Measurements from ENCODE around the gene GSN. TPM values are rescaled to one million over a fixed set of nuclear protein-coding genes. Genes with fewer than 3 reads are reported as not detected.

GSN gene
- total RNA-seq, 1 donor from 2014 or later, result 1.5 TPM

DNA sequence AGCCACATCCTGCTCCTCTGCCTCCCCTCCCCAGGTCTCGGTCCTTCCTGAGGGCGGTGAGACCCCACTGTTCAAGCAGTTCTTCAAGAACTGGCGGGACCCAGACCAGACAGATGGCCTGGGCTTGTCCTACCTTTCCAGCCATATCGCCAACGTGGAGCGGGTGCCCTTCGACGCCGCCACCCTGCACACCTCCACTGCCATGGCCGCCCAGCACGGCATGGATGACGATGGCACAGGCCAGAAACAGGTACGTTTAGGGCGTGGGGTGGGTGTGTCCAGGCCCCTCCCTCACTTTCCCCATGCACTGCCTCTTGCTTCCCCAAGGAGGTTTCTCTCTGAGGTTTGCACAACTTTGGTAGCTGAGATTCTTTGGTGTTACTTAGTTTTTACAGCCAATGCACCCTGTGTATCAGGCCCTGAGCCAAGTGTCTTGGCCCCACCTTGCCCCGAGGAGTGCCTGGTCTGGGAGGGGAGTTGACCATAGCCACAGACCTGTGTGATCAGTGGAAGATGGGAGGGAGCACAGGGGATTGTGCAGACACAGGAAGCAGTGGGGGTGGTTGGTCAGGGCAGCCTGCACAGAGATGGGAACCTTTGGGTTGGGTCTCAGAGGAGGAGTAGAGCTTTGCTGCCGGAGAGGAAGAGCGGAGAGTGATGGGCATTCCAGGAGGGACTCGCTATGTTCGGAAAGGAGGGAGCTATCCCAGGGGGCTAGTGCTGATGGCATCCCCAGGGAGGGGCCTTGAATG, 50.8 kb downstream of the GSN start:
- peaks cover 20% of the 10 kb centered on the region for H3K4me1 Mint-ChIP-seq
- DNase-seq, result no peak
- no peak overlapping the region for H3K4me3 Mint-ChIP-seq
- intact Hi-C loops (cut with micrococcal nuclease), result no loop called here
- H3K27ac Mint-ChIP-seq, result no peak overlapping the region
- no peaks in the 10 kb centered on the region for H3K27me3 Mint-ChIP-seq
- H3K36me3 Mint-ChIP-seq (ENCODE audit: low read depth), result peaks cover 3% of the 10 kb centered on the region
- H3K9me3 Mint-ChIP-seq, result no peaks in the 10 kb centered on the region

DNA sequence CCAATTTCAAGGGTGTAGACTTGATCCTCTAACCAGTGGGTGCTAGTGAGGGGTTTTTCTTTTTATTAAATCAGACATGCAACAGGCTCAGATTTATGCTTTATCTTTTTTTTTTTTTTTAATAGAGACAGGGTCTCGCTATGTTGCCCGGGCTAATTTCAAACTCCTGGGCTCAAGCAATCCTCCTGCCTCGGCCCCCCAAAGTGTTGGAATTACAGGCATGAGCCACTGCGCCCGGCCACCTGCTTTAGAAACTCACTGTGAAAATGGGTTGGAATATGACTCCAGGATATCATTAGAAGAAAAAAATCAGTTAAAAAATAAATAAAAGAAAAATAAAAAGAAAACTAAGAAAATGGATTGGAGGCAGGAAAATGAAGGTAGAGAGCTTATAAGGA, 51.4 kb downstream of the GSN start:
- Mint-ChIP-seq H3K4me3 (no peak overlapping the region), H3K9me3 (no peaks in the 10 kb centered on the region), H3K27ac (no peak overlapping the region), H3K4me1 (peaks cover 20% of the 10 kb centered on the region), H3K36me3 (ENCODE audit: low read depth) (peaks cover 3% of the 10 kb centered on the region), H3K27me3 (no peaks in the 10 kb centered on the region)
- no peak for DNase-seq
- intact Hi-C loops (cut with micrococcal nuclease), result no loop called here

DNA sequence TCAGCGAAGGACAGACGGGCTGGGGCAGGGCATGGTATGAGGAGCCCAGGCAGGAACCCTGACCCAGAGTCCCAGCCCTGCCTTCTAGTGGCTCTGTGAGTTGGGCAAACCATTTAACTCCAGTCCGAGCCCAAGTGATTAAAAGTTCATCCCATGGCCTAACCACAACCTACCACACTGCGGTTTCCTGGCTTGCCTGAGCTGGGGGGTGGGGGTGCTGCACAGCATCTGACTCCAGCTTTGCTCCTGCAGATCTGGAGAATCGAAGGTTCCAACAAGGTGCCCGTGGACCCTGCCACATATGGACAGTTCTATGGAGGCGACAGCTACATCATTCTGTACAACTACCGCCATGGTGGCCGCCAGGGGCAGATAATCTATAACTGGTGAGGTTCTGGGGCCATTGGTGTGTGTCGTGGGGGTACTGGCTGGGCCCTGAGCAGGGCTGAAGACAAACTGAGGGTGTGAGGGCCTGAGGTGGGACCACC, 53.1 kb downstream of the GSN start:
- DNase-seq, result peak; percentile 79
- Mint-ChIP-seq H3K36me3 (ENCODE audit: low read depth) (peaks cover 3% of the 10 kb centered on the region), H3K27ac (no peak overlapping the region), H3K27me3 (no peaks in the 10 kb centered on the region), H3K9me3 (no peaks in the 10 kb centered on the region), H3K4me1 (peaks cover 24% of the 10 kb centered on the region), H3K4me3 (peak overlapping the region; percentile 49)
- intact Hi-C loops (cut with micrococcal nuclease), result loop anchor here (2.0 kb wide), 2 partner anchors 32 to 42 kb away; no protein-coding TSS in a partner anchor

DNA sequence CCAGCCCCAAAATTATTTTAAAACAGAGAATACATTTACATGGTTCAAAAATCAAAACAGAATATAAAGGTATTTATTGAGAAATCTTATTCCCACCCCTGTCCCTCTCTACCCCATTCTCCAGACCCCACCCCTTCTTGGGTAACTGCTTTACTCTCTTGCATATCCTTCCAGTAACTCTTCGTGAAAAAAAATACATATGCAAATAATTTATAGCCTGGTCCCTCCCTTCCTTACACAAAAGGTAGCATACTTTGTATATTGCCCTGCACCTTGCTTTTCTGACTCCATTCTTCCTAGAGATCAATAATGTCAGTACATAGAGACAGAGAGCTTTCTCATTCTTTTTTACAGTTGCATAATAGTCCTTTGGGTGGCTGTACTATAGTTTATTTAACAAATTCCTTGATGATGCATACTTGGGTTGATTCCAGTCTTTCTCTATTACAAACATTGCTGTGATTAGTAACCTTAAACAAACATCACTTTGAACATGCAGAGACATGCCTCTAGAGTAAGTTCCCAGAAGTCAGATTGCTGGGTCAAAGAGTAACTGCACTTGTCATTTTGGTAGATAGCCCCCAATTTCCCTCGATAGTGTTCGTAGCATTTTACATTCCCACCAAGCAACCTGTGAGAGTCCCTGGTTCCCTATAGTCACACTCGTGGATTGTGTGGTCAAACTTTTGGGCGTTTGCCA, 54.2 kb downstream of the GSN start:
- Mint-ChIP-seq H3K27me3 (no peaks in the 10 kb centered on the region), H3K27ac (no peak overlapping the region), H3K4me3 (no peak overlapping the region), H3K36me3 (ENCODE audit: low read depth) (peaks cover 3% of the 10 kb centered on the region), H3K4me1 (peaks cover 24% of the 10 kb centered on the region), H3K9me3 (no peaks in the 10 kb centered on the region)
- no peak for DNase-seq
- intact Hi-C loops (cut with micrococcal nuclease), result no loop called here

DNA sequence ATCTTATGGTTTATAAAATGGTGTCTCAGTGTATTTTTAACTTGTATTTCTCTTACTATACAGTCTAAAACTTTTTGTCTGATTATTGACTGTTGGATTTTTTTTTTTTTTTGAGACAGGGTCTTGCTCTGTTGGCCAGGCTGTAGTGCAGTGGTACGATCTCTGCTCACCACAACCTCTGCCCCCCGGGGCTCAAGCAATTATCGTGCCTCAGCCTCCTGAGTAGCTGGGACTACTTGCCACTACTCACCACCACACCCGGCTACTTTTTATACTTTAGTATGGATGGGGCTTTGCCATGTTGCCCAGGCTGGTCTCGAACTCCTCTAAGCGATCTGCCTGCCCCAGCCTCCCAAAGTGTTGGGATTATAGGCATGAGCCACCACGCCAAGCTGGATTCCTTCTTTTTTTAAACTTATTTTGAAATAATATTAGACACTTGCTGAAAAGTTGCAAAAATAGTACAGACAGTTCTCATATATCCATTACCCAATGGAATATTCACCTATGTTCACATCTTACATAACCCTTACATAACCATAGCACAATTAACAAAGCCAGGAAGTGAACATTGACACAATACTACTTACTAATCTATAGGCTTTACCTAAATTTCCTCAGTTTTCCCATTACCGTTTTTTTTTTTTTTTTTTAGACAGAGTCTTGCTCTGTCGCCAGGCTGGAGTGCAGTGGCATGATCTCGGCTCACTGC, 54.9 kb downstream of the GSN start:
- DNase-seq, result no peak
- Mint-ChIP-seq H3K4me3 (no peak overlapping the region), H3K4me1 (peaks cover 24% of the 10 kb centered on the region), H3K27ac (no peak overlapping the region), H3K36me3 (ENCODE audit: low read depth) (peaks cover 3% of the 10 kb centered on the region), H3K9me3 (no peaks in the 10 kb centered on the region), H3K27me3 (no peaks in the 10 kb centered on the region)
- intact Hi-C loops (cut with micrococcal nuclease), result no loop called here

DNA sequence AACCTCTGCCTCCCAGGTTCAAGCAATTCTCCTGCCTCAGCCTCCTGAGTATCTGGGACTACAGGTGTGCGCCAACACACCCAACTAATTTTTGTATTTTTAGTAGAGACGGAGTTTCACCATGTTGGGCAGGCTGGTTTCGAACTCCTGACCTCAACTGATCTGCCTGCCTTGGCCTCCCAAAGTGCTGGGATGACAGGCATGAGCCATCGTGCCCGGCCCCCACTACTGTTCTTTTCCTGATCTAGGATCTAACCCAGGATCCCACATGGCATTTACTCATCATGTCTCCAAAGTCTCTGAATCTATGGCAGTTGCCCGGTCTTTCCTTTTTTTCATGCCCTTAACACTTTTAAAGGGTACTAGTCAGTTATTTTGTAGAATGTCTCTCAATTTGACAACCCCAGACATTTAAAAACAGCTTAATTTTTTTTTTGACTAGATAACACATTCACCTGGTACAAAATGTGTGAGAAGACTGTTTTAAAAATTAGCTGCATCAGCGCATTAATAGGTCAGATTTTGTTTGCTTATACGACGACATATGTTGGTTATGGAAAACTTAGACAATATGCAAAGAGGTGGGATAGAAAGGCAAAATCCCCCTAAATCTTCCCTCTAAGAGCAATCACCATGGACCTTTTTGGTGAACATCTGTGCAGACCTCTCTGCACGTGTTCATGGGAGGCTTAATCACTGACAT, 55.6 kb downstream of the GSN start:
- Mint-ChIP-seq H3K36me3 (ENCODE audit: low read depth) (peaks cover 3% of the 10 kb centered on the region), H3K4me1 (peaks cover 24% of the 10 kb centered on the region), H3K9me3 (no peaks in the 10 kb centered on the region), H3K27ac (no peak overlapping the region), H3K27me3 (no peaks in the 10 kb centered on the region), H3K4me3 (no peak overlapping the region)
- intact Hi-C loops (cut with micrococcal nuclease), result no loop called here
- DNase-seq, result no peak

DNA sequence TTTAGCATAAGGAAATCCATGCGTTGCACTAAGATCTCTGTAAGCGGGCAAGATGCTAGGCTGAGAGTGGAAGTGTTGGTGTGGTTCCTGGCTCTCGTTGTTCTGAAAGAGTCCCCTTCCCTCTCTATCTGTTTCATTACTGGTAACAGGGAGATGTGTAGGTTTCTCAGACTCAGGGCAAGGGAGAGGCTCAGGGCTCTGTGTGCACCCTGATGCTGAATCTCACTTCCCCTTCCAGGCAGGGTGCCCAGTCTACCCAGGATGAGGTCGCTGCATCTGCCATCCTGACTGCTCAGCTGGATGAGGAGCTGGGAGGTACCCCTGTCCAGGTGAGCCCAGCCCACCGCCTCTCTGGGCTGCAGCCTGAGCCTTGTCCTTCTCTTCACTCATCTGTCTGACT, 56.4 kb downstream of the GSN start:
- Mint-ChIP-seq H3K4me1 (peaks cover 24% of the 10 kb centered on the region), H3K36me3 (ENCODE audit: low read depth) (peaks cover 3% of the 10 kb centered on the region), H3K4me3 (no peak overlapping the region), H3K27ac (no peak overlapping the region), H3K9me3 (no peaks in the 10 kb centered on the region), H3K27me3 (no peaks in the 10 kb centered on the region)
- DNase-seq, result no peak
- intact Hi-C loops (cut with micrococcal nuclease), result no loop called here

DNA sequence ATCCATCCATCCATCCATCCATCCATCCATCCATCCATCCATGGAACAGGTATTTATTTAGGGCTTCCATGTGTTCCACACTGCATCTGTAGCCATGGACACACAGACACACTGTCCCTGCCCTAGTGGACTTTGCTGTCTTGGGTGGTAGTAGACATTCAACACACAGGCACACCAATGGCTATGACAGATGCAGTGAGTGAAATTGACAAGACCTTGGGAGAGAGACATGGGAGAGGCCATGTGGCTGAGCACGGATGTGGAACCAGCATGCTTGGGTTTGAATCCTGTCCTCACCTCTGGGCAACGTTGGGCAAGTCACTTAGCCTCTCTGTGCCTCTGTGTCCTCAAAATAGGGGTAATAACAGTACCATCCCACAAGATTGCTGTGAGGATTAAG, 56.8 kb downstream of the GSN start:
- H3K4me1 Mint-ChIP-seq, result peaks cover 24% of the 10 kb centered on the region
- H3K27ac Mint-ChIP-seq, result no peak overlapping the region

DNA sequence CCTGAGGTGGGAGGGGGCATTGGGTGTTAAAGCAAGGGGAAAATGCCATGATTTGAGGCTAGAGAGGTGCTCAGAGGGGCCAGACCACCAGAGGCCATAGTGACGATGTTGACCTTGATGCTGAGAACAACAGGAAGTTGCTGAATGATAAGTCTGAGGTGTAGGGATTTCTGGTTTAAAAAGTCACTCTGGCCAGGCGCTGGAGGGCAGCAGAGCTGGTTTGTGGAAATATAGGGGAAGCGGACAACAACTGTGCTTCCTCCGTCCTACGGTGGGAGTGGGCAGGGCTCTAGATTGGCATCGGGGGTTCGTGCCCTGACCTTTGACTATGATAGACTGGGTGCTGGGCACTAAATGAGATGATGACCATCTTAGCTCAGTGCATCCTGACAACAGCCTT, 57.4 kb downstream of the GSN start:
- Mint-ChIP-seq H3K27me3 (no peaks in the 10 kb centered on the region), H3K27ac (no peak overlapping the region), H3K9me3 (no peaks in the 10 kb centered on the region), H3K4me3 (no peak overlapping the region), H3K36me3 (ENCODE audit: low read depth) (peaks cover 3% of the 10 kb centered on the region), H3K4me1 (peaks cover 20% of the 10 kb centered on the region)
- no peak for DNase-seq
- intact Hi-C loops (cut with micrococcal nuclease), result no loop called here

More for the DNA sequence above, 56.8 kb downstream of the GSN start:
- Mint-ChIP-seq H3K27me3 (no peaks in the 10 kb centered on the region), H3K9me3 (no peaks in the 10 kb centered on the region), H3K4me3 (no peak overlapping the region), H3K36me3 (ENCODE audit: low read depth) (peaks cover 3% of the 10 kb centered on the region)
- no peak for DNase-seq
- intact Hi-C loops (cut with micrococcal nuclease), result no loop called here

DNA sequence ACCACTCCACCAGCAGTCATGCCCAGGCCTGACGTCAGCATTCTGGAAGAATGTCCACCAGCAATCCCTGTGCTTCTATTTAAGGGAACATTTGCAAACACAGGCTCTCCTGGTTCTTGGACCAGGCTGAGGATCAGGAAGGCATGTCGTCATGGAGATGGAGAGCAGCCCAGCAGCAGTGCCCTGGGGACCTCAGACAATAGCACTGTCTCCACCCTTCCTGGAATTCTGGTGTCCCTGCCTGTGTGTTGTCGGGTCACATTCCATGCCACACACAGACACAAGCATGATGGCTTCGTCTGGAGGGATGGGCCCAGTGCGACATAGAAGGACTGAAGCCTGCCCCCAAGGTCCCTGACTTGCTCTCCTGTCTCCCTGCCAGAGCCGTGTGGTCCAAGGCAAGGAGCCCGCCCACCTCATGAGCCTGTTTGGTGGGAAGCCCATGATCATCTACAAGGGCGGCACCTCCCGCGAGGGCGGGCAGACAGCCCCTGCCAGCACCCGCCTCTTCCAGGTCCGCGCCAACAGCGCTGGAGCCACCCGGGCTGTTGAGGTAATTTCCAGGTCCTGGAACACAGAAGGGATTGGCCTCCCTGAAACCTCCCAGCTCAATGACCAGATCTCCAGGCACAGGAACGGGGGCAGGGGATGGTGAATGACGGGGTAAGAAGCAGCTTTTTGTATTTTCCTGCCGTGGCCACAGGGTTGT, 58.3 kb downstream of the GSN start:
- H3K4me3 Mint-ChIP-seq, result no peak overlapping the region
- intact Hi-C loops (cut with micrococcal nuclease), result no loop called here
- no peaks in the 10 kb centered on the region for H3K36me3 Mint-ChIP-seq (ENCODE audit: low read depth)
- H3K27ac Mint-ChIP-seq, result no peak overlapping the region
- H3K27me3 Mint-ChIP-seq, result no peaks in the 10 kb centered on the region
- no peaks in the 10 kb centered on the region for H3K9me3 Mint-ChIP-seq
- no peak for DNase-seq
- peaks cover 14% of the 10 kb centered on the region for H3K4me1 Mint-ChIP-seq

DNA sequence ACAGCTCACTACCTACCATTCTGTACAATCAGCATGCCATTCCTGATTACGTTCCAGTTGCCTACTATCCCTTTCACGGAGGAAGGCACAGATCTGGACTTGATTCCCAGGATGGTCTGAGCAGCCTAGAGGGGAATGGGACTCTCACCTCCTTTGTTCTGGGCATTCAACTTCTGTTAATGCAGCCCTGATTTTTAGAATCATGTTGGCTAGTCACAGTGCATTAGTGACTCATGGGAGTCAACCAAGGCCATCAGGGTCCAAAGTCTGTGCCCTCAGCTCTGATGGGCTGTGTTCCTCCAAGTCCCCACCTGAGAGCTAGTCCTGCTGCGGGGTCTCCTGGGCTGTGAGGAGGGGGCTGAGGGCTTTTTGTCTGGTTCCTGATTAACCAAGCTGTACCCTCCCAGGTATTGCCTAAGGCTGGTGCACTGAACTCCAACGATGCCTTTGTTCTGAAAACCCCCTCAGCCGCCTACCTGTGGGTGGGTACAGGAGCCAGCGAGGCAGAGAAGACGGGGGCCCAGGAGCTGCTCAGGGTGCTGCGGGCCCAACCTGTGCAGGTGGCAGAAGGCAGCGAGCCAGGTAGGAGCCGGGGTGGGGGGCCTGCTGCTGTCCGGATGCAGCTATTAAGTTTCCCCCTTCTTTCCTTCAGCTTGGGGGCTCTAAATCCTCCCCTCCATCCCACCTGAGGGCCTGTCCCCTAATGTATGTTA, 59.1 kb downstream of the GSN start:
- no peak overlapping the region for H3K27ac Mint-ChIP-seq
- DNase-seq, result no peak
- intact Hi-C loops (cut with micrococcal nuclease), result no loop called here
- no peaks in the 10 kb centered on the region for H3K27me3 Mint-ChIP-seq
- peaks cover 9% of the 10 kb centered on the region for H3K4me1 Mint-ChIP-seq
- H3K4me3 Mint-ChIP-seq, result no peak overlapping the region
- H3K9me3 Mint-ChIP-seq, result no peaks in the 10 kb centered on the region
- no peaks in the 10 kb centered on the region for H3K36me3 Mint-ChIP-seq (ENCODE audit: low read depth)

DNA sequence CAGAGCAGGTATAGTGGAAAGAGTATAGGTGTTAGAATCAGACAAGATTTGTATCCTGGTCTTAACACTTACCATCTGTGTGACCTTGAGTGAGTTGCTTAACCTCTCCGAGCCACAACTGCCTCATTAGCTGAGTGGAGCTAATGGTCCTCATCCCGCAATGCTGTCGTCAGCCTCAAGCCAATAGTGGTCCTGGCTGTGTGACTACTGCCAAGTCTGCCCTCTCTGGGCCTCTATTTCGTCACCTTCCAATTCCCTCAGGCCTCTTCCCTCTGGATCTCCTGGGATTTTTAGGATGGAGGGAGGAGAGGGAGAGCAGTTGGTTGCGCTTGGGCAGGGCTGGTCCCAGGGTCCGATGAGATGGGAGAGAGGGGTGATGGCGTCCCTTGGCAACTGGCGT, 60.5 kb downstream of the GSN start:
- Mint-ChIP-seq H3K9me3 (no peaks in the 10 kb centered on the region), H3K27ac (no peak overlapping the region), H3K4me3 (no peak overlapping the region), H3K4me1 (peaks cover 4% of the 10 kb centered on the region), H3K27me3 (no peaks in the 10 kb centered on the region), H3K36me3 (ENCODE audit: low read depth) (peaks cover 2% of the 10 kb centered on the region)
- intact Hi-C loops (cut with micrococcal nuclease), result no loop called here
- no peak for DNase-seq

All from activated CD4-positive, alpha-beta T cell treated with anti-CD3 and anti-CD28 coated beads, Interleukin-2, amount 10 ng/mL, durations not matched to agents 24 days and 14 days (primary cell).